OCI-LY1 (cell line): ENCODE results near the gene CDKAL1.

Source experiments
- H2AFZ ChIP-seq: fragments of 200-600 bp; sonication (generic), shearing (Covaris generic); 2 replicates; pipeline ENCODE4 v1.6.0; 2014; ENCODE audit warnings: antibody characterized with exemption, mild to moderate bottlenecking, low read length
- H3F3A ChIP-seq: fragments of 200-600 bp; sonication (generic), shearing (Covaris generic); 2 replicates; pipeline ENCODE4 v1.6.0; 2014; ENCODE audit warnings: mild to moderate bottlenecking, antibody characterized with exemption, low read length, moderate library complexity; ENCODE audit not compliant: insufficient read depth
- H3K27ac ChIP-seq: fragments of 200-600 bp; sonication (generic); 2 replicates; pipeline ENCODE4 v1.5.1; 2014; ENCODE audit warnings: low read length, mixed run types, mild to moderate bottlenecking, low read depth; ENCODE audit not compliant: poor library complexity, severe bottlenecking
- H3K27me3 ChIP-seq: fragments of 200-600 bp; sonication (generic); 2 replicates; pipeline ENCODE4 v1.6.0; 2014; ENCODE audit warnings: antibody characterized with exemption, mild to moderate bottlenecking, low read length, moderate library complexity; ENCODE audit not compliant: insufficient read depth
- H3K36me3 ChIP-seq: fragments of 200-600 bp; sonication (generic); 2 replicates; pipeline ENCODE4 v1.6.1; 2014; ENCODE audit warnings: mild to moderate bottlenecking, antibody characterized with exemption, low read length, moderate library complexity, mixed read lengths; ENCODE audit not compliant: insufficient read depth
- H3K4me1 ChIP-seq: fragments of 200-600 bp; sonication (generic); 2 replicates; pipeline ENCODE4 v1.5.1; 2014; ENCODE audit warnings: mild to moderate bottlenecking, low read length, moderate library complexity; ENCODE audit not compliant: insufficient read depth, severe bottlenecking
- H3K4me2 ChIP-seq: fragments of 200-600 bp; sonication (generic), shearing (Covaris generic); 2 replicates; pipeline ENCODE4 v1.6.1; 2014; ENCODE audit warnings: low read length
- H3K4me3 ChIP-seq: fragments of 200-600 bp; sonication (generic); 2 replicates; pipeline ENCODE4 v1.5.1; 2014; ENCODE audit warnings: low read length, low read depth, mild to moderate bottlenecking, mixed read lengths; ENCODE audit not compliant: poor library complexity, severe bottlenecking
- H3K79me2 ChIP-seq: fragments of 200-600 bp; shearing (Covaris generic); 2 replicates; pipeline ENCODE4 v1.6.1; 2016; ENCODE audit warnings: mixed run types, low read length, mixed read lengths; ENCODE audit not compliant: insufficient read depth
- H3K9ac ChIP-seq: fragments of 200-600 bp; sonication (generic), shearing (Covaris generic); 2 replicates; pipeline ENCODE4 v1.6.1; 2014; ENCODE audit warnings: mild to moderate bottlenecking, low read length, mixed read lengths
- H3K9me2 ChIP-seq: fragments of 200-600 bp; sonication (generic), shearing (Covaris generic); 2 replicates; pipeline ENCODE4 v1.6.1; 2014; ENCODE audit warnings: low read depth, mild to moderate bottlenecking, low read length, mixed read lengths
- H3K9me3 ChIP-seq: fragments of 200-600 bp; shearing (Covaris generic); 2 replicates; pipeline ENCODE4 v1.6.1; 2014; ENCODE audit warnings: low read length, mixed read lengths
- H4K20me1 ChIP-seq: fragments of 200-600 bp; sonication (generic), shearing (Covaris generic); 2 replicates; pipeline ENCODE4 v1.6.0; 2016; ENCODE audit warnings: mild to moderate bottlenecking, low read length; ENCODE audit not compliant: insufficient read depth
- EZH2 ChIP-seq: fragments of 200-600 bp; sonication (generic), shearing (Covaris generic); IDR thresholded peaks from 2 replicates; pipeline ENCODE4 v1.8.0; 2017; ENCODE audit warnings: borderline replicate concordance, mixed run types, mild to moderate bottlenecking, antibody characterized with exemption, low read length, moderate library complexity, mixed read lengths
- TF ChIP-seq, protein P1 (sequence below): fragments of 200-600 bp; sonication (generic), shearing (Covaris generic); IDR thresholded peaks from 2 replicates; pipeline ENCODE4 v1.5.1; 2017; ENCODE audit warnings: mild to moderate bottlenecking, antibody characterized with exemption, low read length, moderate library complexity, mixed read lengths

CDKAL1 gene

DNA sequence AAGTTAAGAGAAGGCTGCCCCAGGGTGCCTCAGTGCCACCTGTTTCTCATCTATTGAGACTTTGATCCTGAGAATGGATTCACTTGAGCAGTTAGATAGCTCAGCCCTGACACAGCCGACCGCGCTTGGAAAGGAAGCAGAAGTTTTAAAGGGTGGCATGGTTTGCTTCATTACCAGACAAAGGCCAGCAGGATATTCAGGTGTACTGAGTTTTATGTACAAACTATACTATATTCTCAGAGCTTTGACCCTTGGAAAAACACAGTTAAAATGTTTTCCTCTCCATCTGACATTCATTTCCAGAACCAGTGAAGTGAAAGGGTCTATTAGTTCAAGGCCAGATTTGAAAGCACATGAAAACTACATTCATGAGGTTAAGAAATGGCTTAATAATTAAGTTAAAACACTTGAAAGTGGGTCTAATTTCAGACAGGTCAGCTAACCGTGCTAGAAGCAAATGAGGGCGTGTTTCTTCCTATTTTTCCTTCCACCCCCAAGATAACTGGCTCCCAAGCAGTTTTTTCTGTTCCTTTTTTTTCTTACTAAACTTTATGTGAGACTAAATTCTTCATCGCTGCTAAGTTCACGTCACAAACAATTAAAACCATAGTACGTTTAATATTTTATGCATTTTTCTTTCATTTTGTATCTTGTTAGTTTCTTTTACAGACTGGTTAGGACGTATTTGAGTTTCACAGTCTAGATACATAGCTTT, 674.0 kb downstream of the CDKAL1 start:
- no peak overlapping the region for H3K4me2 ChIP-seq
- H3K36me3 ChIP-seq: no peaks in the 10 kb centered on the region
- H3K9me3 ChIP-seq: no peaks in the 10 kb centered on the region
- no peaks in the 10 kb centered on the region for H3K27me3 ChIP-seq
- H3K9ac ChIP-seq: no peak overlapping the region
- H4K20me1 ChIP-seq: no peaks in the 10 kb centered on the region
- no peak overlapping the region for H3K4me3 ChIP-seq
- H3F3A ChIP-seq: no peaks in the 10 kb centered on the region
- no peak overlapping the region for H2AFZ ChIP-seq
- peaks cover 11% of the 10 kb centered on the region for H3K4me1 ChIP-seq
- TF ChIP-seq EZH2: no peak
- TF ChIP-seq, protein P1, sequence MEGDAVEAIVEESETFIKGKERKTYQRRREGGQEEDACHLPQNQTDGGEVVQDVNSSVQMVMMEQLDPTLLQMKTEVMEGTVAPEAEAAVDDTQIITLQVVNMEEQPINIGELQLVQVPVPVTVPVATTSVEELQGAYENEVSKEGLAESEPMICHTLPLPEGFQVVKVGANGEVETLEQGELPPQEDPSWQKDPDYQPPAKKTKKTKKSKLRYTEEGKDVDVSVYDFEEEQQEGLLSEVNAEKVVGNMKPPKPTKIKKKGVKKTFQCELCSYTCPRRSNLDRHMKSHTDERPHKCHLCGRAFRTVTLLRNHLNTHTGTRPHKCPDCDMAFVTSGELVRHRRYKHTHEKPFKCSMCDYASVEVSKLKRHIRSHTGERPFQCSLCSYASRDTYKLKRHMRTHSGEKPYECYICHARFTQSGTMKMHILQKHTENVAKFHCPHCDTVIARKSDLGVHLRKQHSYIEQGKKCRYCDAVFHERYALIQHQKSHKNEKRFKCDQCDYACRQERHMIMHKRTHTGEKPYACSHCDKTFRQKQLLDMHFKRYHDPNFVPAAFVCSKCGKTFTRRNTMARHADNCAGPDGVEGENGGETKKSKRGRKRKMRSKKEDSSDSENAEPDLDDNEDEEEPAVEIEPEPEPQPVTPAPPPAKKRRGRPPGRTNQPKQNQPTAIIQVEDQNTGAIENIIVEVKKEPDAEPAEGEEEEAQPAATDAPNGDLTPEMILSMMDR: no peak
- H3K79me2 ChIP-seq: no peaks in the 10 kb centered on the region
- H3K9me2 ChIP-seq: no peaks in the 10 kb centered on the region
- H3K27ac ChIP-seq: no peak overlapping the region

DNA sequence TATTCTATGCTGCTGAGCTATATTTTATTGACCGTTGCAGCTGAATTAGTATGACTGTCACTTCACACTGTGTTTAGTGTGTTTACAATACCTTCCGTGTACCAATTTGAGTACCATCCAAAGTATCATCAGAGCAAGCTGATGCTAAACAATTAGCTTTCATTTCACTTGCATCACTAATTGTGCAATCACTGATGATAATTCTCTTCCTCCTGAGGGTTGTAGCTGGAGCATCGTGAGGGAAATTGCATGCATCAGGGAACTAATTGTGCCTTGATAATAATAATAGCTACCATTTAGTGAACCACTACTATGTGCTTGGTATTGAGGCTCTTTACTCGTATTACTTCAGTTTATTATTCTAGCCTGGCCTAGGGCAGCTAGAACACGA, 674.5 kb downstream of the CDKAL1 start:
- no peak overlapping the region for H3K4me2 ChIP-seq
- no peak overlapping the region for H3K4me3 ChIP-seq
- H3K9me3 ChIP-seq: no peaks in the 10 kb centered on the region
- no peaks in the 10 kb centered on the region for H3F3A ChIP-seq
- H3K36me3 ChIP-seq: no peaks in the 10 kb centered on the region
- no peak overlapping the region for H3K27ac ChIP-seq
- TF ChIP-seq, protein P1: no peak
- TF ChIP-seq EZH2: no peak
- H2AFZ ChIP-seq: no peak overlapping the region
- no peak overlapping the region for H3K9ac ChIP-seq
- no peaks in the 10 kb centered on the region for H4K20me1 ChIP-seq
- H3K4me1 ChIP-seq: peaks cover 11% of the 10 kb centered on the region
- H3K79me2 ChIP-seq: no peaks in the 10 kb centered on the region
- H3K9me2 ChIP-seq: no peaks in the 10 kb centered on the region
- H3K27me3 ChIP-seq: no peaks in the 10 kb centered on the region

DNA sequence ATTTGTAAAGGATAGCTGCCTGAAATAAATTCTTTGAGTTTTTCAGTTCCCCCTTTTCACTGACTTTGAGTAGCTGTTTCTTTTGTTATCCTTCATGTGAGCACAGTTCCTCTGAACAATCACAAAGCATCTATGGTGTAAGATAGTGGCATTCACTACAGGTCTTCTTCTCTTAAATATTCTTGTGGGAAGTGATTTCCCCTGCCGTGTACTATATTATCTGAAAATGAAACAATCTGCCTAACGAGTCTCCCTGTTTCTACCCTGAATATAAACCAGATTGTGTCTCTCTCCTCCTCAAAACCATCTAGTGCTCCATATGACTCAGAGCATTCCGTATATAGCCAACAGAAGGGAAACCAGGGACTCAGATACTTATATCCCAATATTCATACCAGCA, 679.2 kb downstream of the CDKAL1 start:
- Histone ChIP-seq H3K4me2 (no peak overlapping the region), H4K20me1 (no peaks in the 10 kb centered on the region), H3K9ac (no peak overlapping the region), H3K9me2 (no peaks in the 10 kb centered on the region), H3K4me3 (no peak overlapping the region), H3K36me3 (no peaks in the 10 kb centered on the region), H3F3A (no peaks in the 10 kb centered on the region), H3K79me2 (no peaks in the 10 kb centered on the region), H3K27me3 (no peaks in the 10 kb centered on the region), H3K27ac (no peak overlapping the region), H3K4me1 (peaks cover 1% of the 10 kb centered on the region), H3K9me3 (no peaks in the 10 kb centered on the region), H2AFZ (no peak overlapping the region)
- TF ChIP-seq, protein P1: no peak
- TF ChIP-seq EZH2: no peak
